Measurements from ENCODE around the gene BRPF3. TPM values are rescaled to one million over a fixed set of nuclear protein-coding genes. Genes with fewer than 3 reads are reported as not detected.

Gene BRPF3
- total RNA-seq, 1 experiment from 2014 or later = 14.3 TPM

GRCh38 chr6:36187446-36187845 is 9.1 kb upstream of the BRPF3 start:
- no TSS peak for BruUV-seq (replicated peaks)
- H3K4me2 ChIP-seq (ENCODE audit: low read length) = no peak overlapping the region
- no peaks in the 10 kb centered on the region for H3K9me2 ChIP-seq (replicated peaks; ENCODE audit: low read length)
- intact Hi-C loops (cut with micrococcal nuclease) = no loop called here
- no peaks in the 10 kb centered on the region for H3K36me3 ChIP-seq (ENCODE audit: low read depth, low read length)
- H3K27ac ChIP-seq (ENCODE audit: low read length) = no peak overlapping the region
- H3K4me1 ChIP-seq (ENCODE audit: insufficient read depth, low read length) = no peaks in the 10 kb centered on the region
- TF ChIP-seq EZH2 (IDR thresholded peaks at IDR 0.05; ENCODE audit: low read length, unreplicated experiment) (no peak), EZH2phosphoT487 (IDR thresholded peaks at IDR 0.05; ENCODE audit: borderline replicate concordance, low read length) (no peak), CTCF (conservative IDR thresholded peaks at IDR 0.05; ENCODE audit: low read depth, low read length) (no peak)
- no peak for ATAC-seq
- H3K9me3 ChIP-seq (ENCODE audit: low read length) = no peaks in the 10 kb centered on the region
- no peak overlapping the region for H2AFZ ChIP-seq (ENCODE audit: low read length)
- DNase-seq = no peak
- no peaks in the 10 kb centered on the region for H3F3A ChIP-seq (ENCODE audit: low read length, unreplicated experiment)
- no peaks in the 10 kb centered on the region for H3K27me3 ChIP-seq (ENCODE audit: low read length)
- CTCF ChIA-PET = interaction anchor here (0.6 kb wide), 1 partner anchor 116 kb away, joined by 4 read pairs; no protein-coding TSS in a partner anchor
- H3K9ac ChIP-seq (ENCODE audit: low read length) = no peak overlapping the region
- POLR2A ChIA-PET (ENCODE audit: unreplicated experiment) = no interaction called here
- no peak overlapping the region for H3K4me3 ChIP-seq (ENCODE audit: low read length)
- no peaks in the 10 kb centered on the region for H3K79me2 ChIP-seq (ENCODE audit: low read length)
- H4K20me1 ChIP-seq (ENCODE audit: low read length) = no peaks in the 10 kb centered on the region

DNA sequence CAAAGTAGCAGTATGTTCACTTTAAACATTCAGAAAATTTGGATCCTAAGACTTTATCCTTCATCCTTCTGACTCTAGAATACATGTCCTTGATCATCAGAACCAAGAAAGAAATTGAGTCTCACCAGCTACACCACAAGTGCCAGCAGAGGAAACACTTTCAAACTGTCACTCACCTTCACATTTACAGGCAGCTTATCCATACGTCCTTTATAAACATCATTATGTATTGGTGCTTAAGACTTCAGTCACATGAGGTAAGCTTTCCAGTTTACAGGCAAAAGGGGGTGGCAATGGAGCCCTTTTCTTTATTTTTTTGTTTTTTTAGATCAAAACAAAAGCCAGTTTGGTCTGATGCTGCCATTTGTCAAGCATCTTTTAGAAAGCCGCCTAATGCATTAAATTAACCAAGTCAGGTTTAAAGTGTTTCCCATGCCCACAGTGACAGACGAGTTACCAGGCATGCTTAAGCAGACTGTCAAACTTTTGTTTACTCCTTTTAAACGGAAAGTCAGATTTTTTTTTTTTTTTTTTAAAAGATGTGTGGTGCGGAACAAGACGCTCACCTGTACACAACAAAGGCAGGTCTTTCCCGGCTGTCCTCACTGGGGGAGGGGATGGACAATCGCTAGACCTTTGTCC is 952 bp upstream of the BRPF3 start:
- no peaks in the 10 kb centered on the region for H3K9me2 ChIP-seq (replicated peaks; ENCODE audit: low read length)
- POLR2A ChIA-PET (ENCODE audit: unreplicated experiment) = interaction anchor here (0.5 to 0.7 kb wide), 2 partner anchors 89 to 209 kb away, joined by 5 to 10 read pairs; no protein-coding TSS in a partner anchor
- peak overlapping the region; percentile 98 for H3K4me2 ChIP-seq (ENCODE audit: low read length)
- peaks cover 7% of the 10 kb centered on the region; the same call in 1 of the 2 replicates for H3K4me1 ChIP-seq (ENCODE audit: insufficient read depth, low read length)
- H3K4me3 ChIP-seq (ENCODE audit: low read length) = peak overlapping the region; percentile 94
- ATAC-seq (peak; percentile 2; the same call in 1 of the 2 replicates), DNase-seq (peak; percentile 9)
- CTCF ChIA-PET = no interaction called here
- H3K9me3 ChIP-seq (ENCODE audit: low read length) = no peaks in the 10 kb centered on the region
- TSS peak; percentile 49 for BruUV-seq (replicated peaks)
- TF ChIP-seq EZH2 (IDR thresholded peaks at IDR 0.05; ENCODE audit: low read length, unreplicated experiment) (no peak), EZH2phosphoT487 (IDR thresholded peaks at IDR 0.05; ENCODE audit: borderline replicate concordance, low read length) (no peak)
- no peak overlapping the region for H3K27ac ChIP-seq (ENCODE audit: low read length)
- peaks cover 34% of the 10 kb centered on the region for H3K79me2 ChIP-seq (ENCODE audit: low read length)
- intact Hi-C loops (cut with micrococcal nuclease) = loop anchor here (1.0 kb wide), 2 partner anchors 65 to 168 kb away; partner anchors contain the start of genes MAPK13 and MAPK14
- no peaks in the 10 kb centered on the region for H3F3A ChIP-seq (ENCODE audit: low read length, unreplicated experiment)
- H3K36me3 ChIP-seq (ENCODE audit: low read depth, low read length) = peaks cover 7% of the 10 kb centered on the region
- 0 out of 2 replicates have a peak, but pooled peaks cover 4% of the 10 kb centered on the region for H4K20me1 ChIP-seq (ENCODE audit: low read length)
- H3K27me3 ChIP-seq (ENCODE audit: low read length) = no peaks in the 10 kb centered on the region
- peak overlapping the region; percentile 80 for H3K9ac ChIP-seq (ENCODE audit: low read length)
- peak overlapping the region; percentile 94 for H2AFZ ChIP-seq (ENCODE audit: low read length)

- Histone ChIP-seq H3K36me3 (ENCODE audit: low read depth, low read length) (peaks cover 20% of the 10 kb centered on the region), H2AFZ (ENCODE audit: low read length) (peak overlapping the region; percentile 94), H3F3A (ENCODE audit: low read length, unreplicated experiment) (no peaks in the 10 kb centered on the region), H3K4me2 (ENCODE audit: low read length) (peak overlapping the region; percentile 100), H3K4me1 (ENCODE audit: insufficient read depth, low read length) (peaks cover 7% of the 10 kb centered on the region; the same call in 1 of the 2 replicates), H4K20me1 (ENCODE audit: low read length) (peaks cover 8% of the 10 kb centered on the region; the same call in 1 of the 2 replicates), H3K4me3 (ENCODE audit: low read length) (peak overlapping the region; percentile 94), H3K9me2 (replicated peaks; ENCODE audit: low read length) (no peaks in the 10 kb centered on the region), H3K9ac (ENCODE audit: low read length) (peak overlapping the region; percentile 80), H3K9me3 (ENCODE audit: low read length) (no peaks in the 10 kb centered on the region), H3K27ac (ENCODE audit: low read length) (no peak overlapping the region), H3K79me2 (ENCODE audit: low read length) (peaks cover 49% of the 10 kb centered on the region), H3K27me3 (ENCODE audit: low read length) (no peaks in the 10 kb centered on the region)
- POLR2A ChIA-PET (ENCODE audit: unreplicated experiment) = interaction anchor here (0.7 kb wide), 1 partner anchor 161 kb away, joined by 4 read pairs; no protein-coding TSS in a partner anchor
- intact Hi-C loops (cut with micrococcal nuclease) = loop anchor here (1.0 kb wide), 2 partner anchors 67 to 170 kb away; partner anchors contain the start of genes MAPK13 and MAPK14
- DNase-seq = peak; percentile 98
- ATAC-seq = peak; percentile 93
- no TSS peak for BruUV-seq (replicated peaks)
- CTCF ChIA-PET = interaction anchor here (0.7 kb wide), 1 partner anchor 267 kb away, joined by 4 read pairs; no protein-coding TSS in a partner anchor
- TF ChIP-seq EZH2phosphoT487 (IDR thresholded peaks at IDR 0.05; ENCODE audit: borderline replicate concordance, low read length) (no peak), EZH2 (IDR thresholded peaks at IDR 0.05; ENCODE audit: low read length, unreplicated experiment) (no peak), CTCF (conservative IDR thresholded peaks at IDR 0.05; ENCODE audit: low read depth, low read length) (no peak)
These were observed 470 bp downstream of the BRPF3 start for GRCh38 chr6:36196880-36197548.
